DMS79 (cell line): ENCODE data around the gene CNTNAP3.
"Not testable (repeated sequence)": the region's sequence is repeated elsewhere in the genome, so short reads cannot be mapped to it uniquely, and the experiment has no call there.

Experiments used
- DNase-seq: peaks from one replicate; lab custom pipeline; 2025; lab: John Stamatoyannopoulos, UW

The CNTNAP3 gene

DNA sequence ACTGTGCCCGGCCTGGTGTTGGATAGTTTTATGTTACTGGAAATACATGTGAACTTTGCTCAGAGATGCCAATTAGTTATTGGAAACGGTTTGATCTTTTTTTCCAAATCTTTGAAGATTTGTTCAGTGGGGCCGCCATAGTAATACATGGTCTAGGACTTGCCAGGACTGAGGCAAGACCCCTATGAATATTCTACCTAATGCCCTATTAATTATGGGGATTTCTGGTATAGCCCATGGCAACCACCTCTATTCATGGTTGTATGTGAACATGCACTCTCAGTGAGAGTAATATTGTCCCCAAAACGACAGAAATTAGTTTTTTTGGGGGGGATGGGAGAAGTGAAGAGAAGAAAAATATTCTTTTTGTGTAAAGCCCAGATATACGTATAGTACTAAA lies 220.3 kb downstream of the CNTNAP3 start:
- not testable (repeated sequence) for DNase-seq

DNA sequence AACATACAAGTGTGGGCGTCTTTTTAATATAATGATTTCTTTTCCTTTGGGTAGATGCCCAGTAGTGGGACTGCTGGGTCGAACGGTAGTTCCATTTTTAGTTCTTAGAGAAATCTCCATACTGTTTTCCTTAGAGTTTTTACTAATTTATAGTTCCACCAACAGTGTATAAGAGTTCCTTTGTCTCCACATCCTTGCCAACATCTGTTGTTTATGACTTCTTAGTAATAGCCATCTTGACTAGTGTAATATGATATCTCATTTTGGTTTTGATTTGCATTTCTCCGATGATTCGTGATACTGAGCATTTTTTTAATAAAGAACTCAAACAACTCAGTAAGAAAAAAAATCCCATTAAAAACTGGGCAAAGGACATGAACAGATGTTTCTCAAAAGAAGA lies 225.0 kb downstream of the CNTNAP3 start:
- DNase-seq: not testable (repeated sequence)

- not testable (repeated sequence) for DNase-seq
Observed at GRCh38 chr9:39054453-39054852, 233.5 kb downstream of the CNTNAP3 start.

DNA sequence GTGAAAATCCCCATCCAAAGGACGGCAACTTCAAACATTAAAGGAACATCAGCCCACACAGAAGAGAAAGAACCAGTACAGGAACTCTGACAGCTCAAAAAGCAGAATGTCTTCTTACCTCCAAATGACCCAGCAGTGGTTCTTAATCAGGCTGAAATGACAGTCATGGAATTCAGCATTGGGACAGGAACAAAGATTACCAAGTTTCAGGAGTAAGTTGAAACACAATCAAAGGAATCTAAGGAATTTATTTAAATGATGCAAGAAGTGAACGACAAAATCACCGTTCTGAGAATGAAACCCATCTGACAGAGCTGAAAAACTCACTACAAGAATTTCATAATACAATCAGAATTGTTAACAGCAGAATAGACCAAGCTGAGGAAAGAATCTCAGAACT lies 241.1 kb downstream of the CNTNAP3 start:
- not testable (repeated sequence) for DNase-seq

DNA sequence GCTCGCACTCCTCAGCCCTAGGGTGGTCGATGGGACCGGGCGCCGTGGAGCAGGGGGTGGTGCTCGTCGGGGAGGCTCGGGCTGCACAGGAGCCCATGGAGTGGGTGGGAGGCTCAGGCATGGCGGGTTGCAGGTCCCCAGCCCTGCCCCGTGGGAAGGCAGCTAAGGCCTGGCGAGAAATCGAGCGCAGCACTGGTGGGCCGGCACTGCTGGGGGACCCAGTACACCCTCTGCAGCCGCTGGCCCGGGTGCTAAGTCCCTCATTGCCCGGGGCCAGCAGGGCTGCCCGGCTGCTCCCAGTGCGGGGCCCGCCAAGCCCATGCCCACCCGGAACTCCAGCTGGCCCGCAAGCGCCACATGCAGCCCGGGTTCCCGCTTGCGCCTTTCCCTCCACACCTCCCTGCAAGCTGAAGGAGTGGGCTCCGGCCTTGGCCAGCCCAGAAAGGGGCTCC lies 245.6 kb downstream of the CNTNAP3 start:
- DNase-seq: not testable (repeated sequence)

DNA sequence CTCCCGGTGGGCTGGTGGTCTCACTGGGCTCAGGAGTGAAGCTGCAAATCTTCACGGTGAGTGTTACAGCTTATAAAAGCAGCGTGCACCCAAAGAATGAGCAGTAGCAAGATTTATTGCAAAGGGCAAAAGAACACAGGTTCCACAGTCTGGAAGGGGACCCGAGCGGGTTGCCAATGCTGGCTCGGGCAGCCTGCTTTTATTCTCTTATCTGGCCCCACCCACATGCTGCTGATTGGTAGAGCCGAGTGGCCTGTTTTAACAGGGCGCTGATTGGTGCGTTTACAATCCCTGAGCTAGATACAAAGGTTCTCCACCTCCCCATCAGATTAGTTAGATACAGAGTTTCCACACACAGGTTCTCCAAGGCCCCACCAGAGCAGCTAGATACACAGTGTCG lies 246.2 kb downstream of the CNTNAP3 start:
- DNase-seq: not testable (repeated sequence)

DNA sequence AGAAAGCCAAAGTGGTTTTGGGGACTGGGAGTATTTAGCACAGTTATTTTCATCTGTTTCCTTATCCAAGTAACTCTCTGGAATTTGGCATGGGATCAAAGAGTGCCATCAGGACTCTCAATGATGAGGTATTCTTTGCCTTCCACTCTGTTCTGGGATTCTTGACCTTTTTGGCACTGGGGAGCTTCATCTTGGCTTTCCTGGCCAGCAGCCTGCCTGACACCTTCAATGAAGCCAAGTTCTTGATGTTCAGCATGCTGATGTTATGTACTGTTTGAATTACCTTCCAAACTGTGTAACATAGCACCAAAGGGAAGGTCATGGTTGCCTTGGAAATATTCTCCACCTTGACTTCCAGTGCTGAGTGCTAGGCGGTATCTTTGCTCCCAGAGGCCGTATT lies 248.8 kb downstream of the CNTNAP3 start:
- DNase-seq: not testable (repeated sequence)

GRCh38 chr9:39038221-39038620 lies 249.7 kb downstream of the CNTNAP3 start:
- DNase-seq: not testable (repeated sequence)

DNA sequence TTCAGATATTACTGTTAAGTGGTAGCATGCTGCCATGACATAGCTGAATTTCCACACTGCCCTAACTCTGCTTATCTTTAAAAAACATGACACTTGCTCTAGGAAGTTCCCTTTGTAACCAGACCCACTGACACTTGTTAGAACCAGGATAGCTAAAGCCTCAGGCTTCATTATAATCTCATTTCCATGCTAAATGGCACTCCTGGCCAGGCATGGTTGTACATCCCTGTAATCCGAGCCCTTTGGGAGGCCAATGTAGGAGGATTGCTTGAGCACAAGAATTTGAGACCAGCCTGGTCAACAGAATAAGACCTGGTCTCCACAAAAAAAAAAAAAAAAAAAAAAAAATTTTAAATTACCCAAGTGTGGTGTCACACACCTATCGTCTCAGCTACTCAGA lies 254.1 kb downstream of the CNTNAP3 start:
- not testable (repeated sequence) for DNase-seq

- not testable (repeated sequence) for DNase-seq
Observed at GRCh38 chr9:39030204-39031019, 257.6 kb downstream of the CNTNAP3 start.

GRCh38 chr9:39028855-39029254 lies 259.1 kb downstream of the CNTNAP3 start:
- DNase-seq: not testable (repeated sequence)

DNA sequence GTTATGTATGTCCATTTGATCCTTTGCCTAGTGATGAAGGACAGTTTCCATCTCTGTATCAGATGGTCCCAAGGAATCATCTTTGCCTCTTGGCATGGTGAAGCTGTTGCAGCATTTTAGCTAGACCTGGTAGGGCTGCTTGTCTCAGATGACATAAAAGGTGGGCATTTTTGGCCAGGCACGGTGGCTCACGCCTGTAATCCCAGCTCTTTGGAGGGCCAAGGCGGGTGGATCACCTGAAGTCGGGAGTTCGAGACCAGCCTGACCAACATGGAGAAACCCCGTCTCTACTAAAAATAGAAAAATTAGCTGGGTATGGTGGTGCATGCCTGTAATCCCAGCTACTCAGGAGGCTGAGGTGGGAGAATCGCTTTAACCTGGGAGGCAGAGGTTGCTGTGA lies 259.8 kb downstream of the CNTNAP3 start:
- not testable (repeated sequence) for DNase-seq

DNA sequence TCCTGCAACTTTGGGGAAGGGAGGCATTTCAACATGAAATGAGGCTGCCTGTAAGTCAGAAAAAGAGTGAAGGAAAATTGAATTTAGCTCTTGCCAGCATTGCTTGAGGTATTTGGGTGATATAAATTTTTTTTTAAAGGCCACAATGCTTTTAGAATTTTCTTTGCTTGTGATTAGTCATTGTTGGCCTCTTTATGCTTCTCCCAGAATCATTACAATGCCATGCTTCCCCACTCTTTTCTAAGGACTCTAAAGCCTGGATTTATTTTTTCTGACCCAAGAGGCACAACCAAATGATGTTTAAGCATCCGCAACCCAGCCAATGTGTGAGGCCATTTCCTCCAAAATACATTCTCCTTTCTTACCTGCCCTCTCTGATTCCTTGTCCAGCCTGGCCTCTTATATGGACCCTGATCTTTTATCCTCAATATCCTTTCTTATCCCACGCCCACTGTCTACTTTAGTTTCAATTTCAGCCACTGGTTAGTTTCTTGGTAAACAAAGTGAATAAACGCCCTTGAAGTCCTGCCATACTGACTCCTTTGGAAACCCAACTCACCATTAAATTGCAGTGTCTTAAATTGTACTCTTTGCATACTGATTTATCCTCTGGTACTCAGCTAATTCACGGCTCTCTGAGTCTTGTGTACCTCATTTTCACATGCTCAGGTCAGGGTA lies 261.9 kb downstream of the CNTNAP3 start:
- DNase-seq: not testable (repeated sequence)
